MM.1S (cell line): ENCODE results near the gene FBXO8.

Experiments
- DNase-seq: peaks from one replicate; pipeline ENCODE4 v3.0.0-alpha.2; 2015
- H2AFZ ChIP-seq: fragments of 300-600 bp; sonication (generic); 2 replicates; pipeline ENCODE4 v1.6.0; 2016; ENCODE audit warnings: antibody characterized with exemption, low read length
- H3F3A ChIP-seq: fragments of 300-600 bp; sonication (generic); 2 replicates; pipeline ENCODE4 v1.6.1; 2016; ENCODE audit warnings: mild to moderate bottlenecking, antibody characterized with exemption, low read length, moderate library complexity, mixed read lengths; ENCODE audit not compliant: insufficient read depth
- H3K27ac ChIP-seq: fragments of 300-600 bp; sonication (generic); 2 replicates; pipeline ENCODE4 v1.5.1; 2016; ENCODE audit warnings: mild to moderate bottlenecking, low read length
- H3K27me3 ChIP-seq: fragments of 300-600 bp; sonication (generic); replicated peaks from 2 replicates; pipeline ENCODE4 v1.6.0; 2016; ENCODE audit warnings: low read length; ENCODE audit not compliant: insufficient read depth
- H3K36me3 ChIP-seq: fragments of 300-600 bp; sonication (generic); replicated peaks from 2 replicates; pipeline ENCODE4 v1.6.1; 2016; ENCODE audit warnings: mild to moderate bottlenecking, low read length, mixed read lengths; ENCODE audit not compliant: insufficient read depth
- H3K4me1 ChIP-seq: fragments of 300-600 bp; sonication (generic); 2 replicates; pipeline ENCODE4 v1.6.1; 2016; ENCODE audit warnings: low read length, mixed read lengths
- H3K4me2 ChIP-seq: fragments of 300-600 bp; sonication (generic); 2 replicates; pipeline ENCODE4 v1.6.0; 2016; ENCODE audit warnings: low read depth, low read length
- H3K4me3 ChIP-seq: fragments of 300-600 bp; sonication (generic); 2 replicates; pipeline ENCODE4 v1.5.1; 2016; ENCODE audit warnings: low read length, mixed read lengths
- H3K79me2 ChIP-seq: fragments of 300-600 bp; sonication (generic); 2 replicates; pipeline ENCODE4 v1.6.1; 2016; ENCODE audit warnings: mixed run types, low read length, mixed read lengths
- H3K9ac ChIP-seq: fragments of 300-600 bp; sonication (generic); 2 replicates; pipeline ENCODE4 v1.6.1; 2016; ENCODE audit warnings: low read length, mixed read lengths
- H3K9me2 ChIP-seq: fragments of 300-600 bp; sonication (generic); replicated peaks from 2 replicates; pipeline ENCODE4 v1.6.1; 2016; ENCODE audit warnings: mild to moderate bottlenecking, low read length, mixed read lengths; ENCODE audit not compliant: insufficient read depth
- H3K9me3 ChIP-seq: fragments of 300-600 bp; sonication (generic); replicated peaks from 2 replicates; pipeline ENCODE4 v1.6.1; 2016; ENCODE audit warnings: mild to moderate bottlenecking, low read length, mixed read lengths; ENCODE audit not compliant: insufficient read depth
- H4K20me1 ChIP-seq: fragments of 300-600 bp; sonication (generic); 2 replicates; pipeline ENCODE4 v1.6.1; 2016; ENCODE audit warnings: mild to moderate bottlenecking, low read length, moderate library complexity, mixed read lengths; ENCODE audit not compliant: insufficient read depth
- CTCF ChIP-seq: fragments of 300-600 bp; sonication (generic); IDR thresholded peaks from 2 replicates; pipeline ENCODE4 v1.5.1; 2016; ENCODE audit warnings: antibody characterized with exemption, low read length, mixed read lengths
- EZH2 ChIP-seq: fragments of 300-600 bp; sonication (generic); optimal IDR thresholded peaks from 2 replicates; pipeline ENCODE3; 2017; ENCODE audit warnings: low read depth, mild to moderate bottlenecking, antibody characterized with exemption, low read length, mixed read lengths
- EZH2phosphoT487 ChIP-seq: fragments of 300-600 bp; sonication (generic); IDR thresholded peaks from 2 replicates; pipeline ENCODE4 v1.6.1; 2018; ENCODE audit warnings: antibody characterized with exemption, low read length

Gene FBXO8

GRCh38 chr4:174198396-174198795 is 85.1 kb downstream of the FBXO8 start:
- TF ChIP-seq CTCF (no peak), EZH2phosphoT487 (no peak), EZH2 (no peak)
- DNase-seq, result no peak
- H3K9me3 ChIP-seq, result no peaks in the 10 kb centered on the region
- H3F3A ChIP-seq, result no peaks in the 10 kb centered on the region
- no peaks in the 10 kb centered on the region for H4K20me1 ChIP-seq
- no peak overlapping the region for H3K27ac ChIP-seq
- no peaks in the 10 kb centered on the region for H3K36me3 ChIP-seq
- no peaks in the 10 kb centered on the region for H3K4me1 ChIP-seq
- no peaks in the 10 kb centered on the region for H3K9me2 ChIP-seq
- no peaks in the 10 kb centered on the region for H3K27me3 ChIP-seq
- no peak overlapping the region for H3K9ac ChIP-seq
- no peak overlapping the region for H2AFZ ChIP-seq
- H3K79me2 ChIP-seq, result no peaks in the 10 kb centered on the region
- no peak overlapping the region for H3K4me2 ChIP-seq
- no peak overlapping the region for H3K4me3 ChIP-seq

DNA sequence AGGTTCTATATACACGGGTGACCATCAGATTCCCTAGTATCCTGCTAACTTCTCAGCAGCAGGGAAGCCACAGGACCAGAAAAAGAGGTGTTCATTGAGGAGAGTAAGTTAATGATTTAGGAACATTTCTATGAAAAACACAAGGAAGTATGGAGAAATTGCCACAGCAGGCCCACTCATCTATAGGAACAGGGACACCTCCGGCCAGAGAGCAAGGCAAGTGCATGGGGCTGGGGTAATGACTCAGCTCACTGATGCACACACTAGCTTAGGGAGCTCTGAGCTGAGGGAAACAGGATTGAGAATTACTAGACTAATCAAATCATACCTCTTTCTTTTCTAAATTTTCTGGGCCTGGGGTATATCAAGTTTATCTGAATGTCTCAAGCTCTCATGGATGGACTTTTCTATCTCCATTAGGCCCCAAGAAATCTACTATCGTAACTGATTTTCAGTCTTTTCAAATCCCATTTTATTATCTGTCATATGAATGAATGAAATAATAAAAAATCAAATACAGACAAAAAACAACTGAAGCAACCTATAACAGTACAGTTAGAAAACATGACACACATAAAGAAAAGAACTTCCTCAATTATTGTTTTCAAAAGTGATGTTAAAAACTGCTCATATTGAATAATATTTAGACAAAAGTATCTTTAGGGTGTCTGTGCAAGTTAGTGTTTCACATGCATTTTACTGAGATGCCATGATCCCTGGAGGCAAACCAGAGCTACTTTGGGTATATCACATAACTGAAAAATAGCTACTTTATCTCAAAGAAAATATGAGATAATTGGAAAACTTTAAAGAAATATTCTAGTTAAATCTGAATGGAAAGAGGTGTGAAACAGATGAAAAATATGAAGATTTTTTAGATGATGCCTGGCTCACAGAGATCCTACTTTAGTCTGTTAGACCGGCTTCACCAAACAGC is 89.8 kb downstream of the FBXO8 start:
- Histone ChIP-seq H3K79me2 (no peaks in the 10 kb centered on the region), H3K9me3 (no peaks in the 10 kb centered on the region), H3K4me2 (no peak overlapping the region), H3F3A (no peaks in the 10 kb centered on the region), H3K4me1 (no peaks in the 10 kb centered on the region), H3K9ac (no peak overlapping the region), H3K4me3 (no peak overlapping the region), H3K9me2 (no peaks in the 10 kb centered on the region), H3K27ac (no peak overlapping the region), H2AFZ (no peak overlapping the region), H3K36me3 (no peaks in the 10 kb centered on the region), H3K27me3 (no peaks in the 10 kb centered on the region), H4K20me1 (no peaks in the 10 kb centered on the region)
- TF ChIP-seq EZH2, result no peak
- TF ChIP-seq CTCF, result no peak
- no peak for TF ChIP-seq EZH2phosphoT487
- DNase-seq, result no peak

- TF ChIP-seq EZH2, result no peak
- TF ChIP-seq CTCF, result no peak
- TF ChIP-seq EZH2phosphoT487, result no peak
Observed at GRCh38 chr4:174192943-174193342, 90.5 kb downstream of the FBXO8 start.

More at GRCh38 chr4:174192943-174193342, 90.5 kb downstream of the FBXO8 start:
- no peaks in the 10 kb centered on the region for H4K20me1 ChIP-seq
- H3K9me2 ChIP-seq, result no peaks in the 10 kb centered on the region
- H3K4me2 ChIP-seq, result no peak overlapping the region
- no peak overlapping the region for H3K27ac ChIP-seq
- no peaks in the 10 kb centered on the region for H3K4me1 ChIP-seq
- H3K9ac ChIP-seq, result no peak overlapping the region
- H3K36me3 ChIP-seq, result no peaks in the 10 kb centered on the region
- no peaks in the 10 kb centered on the region for H3K27me3 ChIP-seq
- no peak for DNase-seq
- H3K79me2 ChIP-seq, result no peaks in the 10 kb centered on the region
- no peaks in the 10 kb centered on the region for H3F3A ChIP-seq
- H3K4me3 ChIP-seq, result no peak overlapping the region
- H2AFZ ChIP-seq, result no peak overlapping the region
- no peaks in the 10 kb centered on the region for H3K9me3 ChIP-seq
